Panc1 (cell line): Measurements from ENCODE around the gene ANK3. TPM values are rescaled to one million over a fixed set of nuclear protein-coding genes. Genes with fewer than 3 reads are reported as not detected.

Experiments used
- ATAC-seq: fragments of 200-7000 bp; cut with Tn5 transposase; 2 replicates; pipeline ENCODE4 v1.9.1; 2020; ENCODE audit warnings: mild to moderate bottlenecking, moderate library complexity
- BruUV-seq: library from RNA; stranded (reverse); fragments of 400-500 nt; replicated peaks from 2 replicates; lab custom pipeline; 2021; lab: Mats Ljungman, UMichigan
- CTCF ChIA-PET: fragments of 300-600 bp; sonication (Branson Sonifier 250); formaldehyde crosslinking; loops from one replicate; lab custom pipeline; 2022; ENCODE audit warnings: antibody characterized with exemption; lab: Charles Lee
- POLR2A ChIA-PET: fragments of 300-600 bp; sonication (Branson Sonifier 250); formaldehyde crosslinking; loops from one replicate; lab custom pipeline; 2022; ENCODE audit warnings: antibody characterized with exemption; lab: Charles Lee
- DNase-seq: peaks from one replicate; pipeline ENCODE4 v3.0.0-alpha.2; 2010; ENCODE audit warnings: low read depth, low spot score
- H3K27ac ChIP-seq: 2 replicates; pipeline ENCODE4 v1.5.1; 2011; ENCODE audit warnings: mild to moderate bottlenecking, low read length, inconsistent platforms
- H3K27me3 ChIP-seq: fragments of 200-500 bp; sonication (Bioruptor generic); 2 replicates; pipeline ENCODE4 v1.6.0; 2014; ENCODE audit warnings: low read length, inconsistent platforms; ENCODE audit not compliant: control insufficient read depth, insufficient read depth
- H3K36me3 ChIP-seq: fragments of 200-500 bp; sonication (Bioruptor generic); 2 replicates; pipeline ENCODE4 v1.5.1; 2014; ENCODE audit warnings: inconsistent platforms, mild to moderate bottlenecking, low read length, moderate library complexity; ENCODE audit not compliant: control insufficient read depth, insufficient read depth
- H3K4me1 ChIP-seq: 2 replicates; pipeline ENCODE4 v1.5.1; 2011; ENCODE audit warnings: inconsistent platforms, mild to moderate bottlenecking, low read length, moderate library complexity; ENCODE audit not compliant: control insufficient read depth, insufficient read depth
- H3K4me3 ChIP-seq, 2 experiments: 2 replicates each; pipeline ENCODE4 v1.5.1; 2011 to 2012; ENCODE audit warnings: low read depth in 2 of 2, low read length in 2 of 2, mild to moderate bottlenecking in 2 of 2, inconsistent platforms in 1 of 2, moderate library complexity in 1 of 2
- H3K9me3 ChIP-seq: fragments of 200-500 bp; sonication (Bioruptor generic); 2 replicates; pipeline ENCODE4 v1.5.1; 2014; ENCODE audit warnings: low read depth, mild to moderate bottlenecking, inconsistent platforms, low read length, moderate library complexity; ENCODE audit not compliant: control insufficient read depth, insufficient read depth
- POLR2AphosphoS5 ChIP-seq: IDR thresholded peaks from 2 replicates; pipeline ENCODE4 v1.6.1; 2012; ENCODE audit warnings: mild to moderate bottlenecking, low read depth, low read length, moderate library complexity
- SIN3A ChIP-seq: IDR thresholded peaks from 2 replicates; pipeline ENCODE4 v1.6.1; 2012; ENCODE audit warnings: low read depth, mild to moderate bottlenecking, low read length, moderate library complexity, borderline replicate concordance; ENCODE audit not compliant: insufficient read depth
- TCF7L2 ChIP-seq: IDR thresholded peaks from 2 replicates; pipeline ENCODE4 v1.6.1; 2011; ENCODE audit warnings: mild to moderate bottlenecking, low read depth, low read length, inconsistent platforms
- in situ Hi-C: cut with HindIII; loops from 2 replicates; pipeline ENCODE4 v1.10.0; 2016; ENCODE audit warnings: low sequenced_read_pairs, low pct_unique_long_range_greater_than_20kb
- intact Hi-C: fragments of 100-400 bp; cut with micrococcal nuclease; formaldehyde crosslinking; loops from one replicate; pipeline ENCODE4 v1.10.0; 2022; ENCODE audit not compliant: unreplicated experiment
- total RNA-seq: library from RNA; stranded (reverse); gene quantifications from one replicate; pipeline ENCODE4 v1.2.1, GENCODE V29; 2021; ENCODE audit not compliant: unreplicated experiment
- TF ChIP-seq, protein P1 (sequence below): fragments of 450-650 bp; IDR thresholded peaks from 2 replicates; pipeline ENCODE4 v1.5.1; 2017; ENCODE audit warnings: mild to moderate bottlenecking
- TF ChIP-seq, protein P2 (sequence below), 2 experiments: IDR thresholded peaks; 2 replicates each; pipeline ENCODE4 v1.6.1; 2011 to 2012; ENCODE audit warnings: low read depth in 2 of 2, control low read depth in 1 of 2, low read length in 1 of 2, mild to moderate bottlenecking in 1 of 2, moderate library complexity in 1 of 2; ENCODE audit not compliant: insufficient read depth in 1 of 2

ANK3 gene
- total RNA-seq, 1 experiment from 2014 or later: 2.5 TPM

DNA sequence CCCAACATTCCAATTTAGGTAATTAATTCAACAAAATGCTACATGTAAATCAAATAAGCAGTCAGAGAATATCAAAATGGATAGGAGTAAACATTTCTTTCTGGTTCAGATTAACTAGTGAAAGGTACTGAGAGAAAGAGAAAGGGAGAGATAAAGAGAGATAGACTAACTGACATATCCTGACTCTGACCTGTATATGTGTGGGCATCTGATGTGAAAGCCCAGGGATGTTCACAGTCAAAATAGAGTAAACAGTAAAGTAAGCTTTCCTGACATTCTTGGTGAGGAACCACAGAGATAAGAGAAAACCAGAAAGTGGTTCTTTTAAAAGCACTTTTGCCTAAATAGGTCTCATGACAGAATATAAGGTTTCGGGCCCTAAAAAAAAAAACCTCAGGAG is 37.5 kb upstream of the ANK3 start:
- no peak for ATAC-seq
- no peaks in the 10 kb centered on the region for H3K9me3 ChIP-seq
- H3K36me3 ChIP-seq: no peaks in the 10 kb centered on the region
- in situ Hi-C loops: no loop called here
- H3K4me1 ChIP-seq: no peaks in the 10 kb centered on the region
- BruUV-seq: no TSS peak
- intact Hi-C loops: no loop called here
- no peak overlapping the region for H3K4me3 ChIP-seq
- no peak for DNase-seq
- POLR2A ChIA-PET: no interaction called here
- H3K27me3 ChIP-seq: peaks cover 7% of the 10 kb centered on the region; the same call in 1 of the 2 replicates
- CTCF ChIA-PET: no interaction called here
- TF ChIP-seq, protein P1, sequence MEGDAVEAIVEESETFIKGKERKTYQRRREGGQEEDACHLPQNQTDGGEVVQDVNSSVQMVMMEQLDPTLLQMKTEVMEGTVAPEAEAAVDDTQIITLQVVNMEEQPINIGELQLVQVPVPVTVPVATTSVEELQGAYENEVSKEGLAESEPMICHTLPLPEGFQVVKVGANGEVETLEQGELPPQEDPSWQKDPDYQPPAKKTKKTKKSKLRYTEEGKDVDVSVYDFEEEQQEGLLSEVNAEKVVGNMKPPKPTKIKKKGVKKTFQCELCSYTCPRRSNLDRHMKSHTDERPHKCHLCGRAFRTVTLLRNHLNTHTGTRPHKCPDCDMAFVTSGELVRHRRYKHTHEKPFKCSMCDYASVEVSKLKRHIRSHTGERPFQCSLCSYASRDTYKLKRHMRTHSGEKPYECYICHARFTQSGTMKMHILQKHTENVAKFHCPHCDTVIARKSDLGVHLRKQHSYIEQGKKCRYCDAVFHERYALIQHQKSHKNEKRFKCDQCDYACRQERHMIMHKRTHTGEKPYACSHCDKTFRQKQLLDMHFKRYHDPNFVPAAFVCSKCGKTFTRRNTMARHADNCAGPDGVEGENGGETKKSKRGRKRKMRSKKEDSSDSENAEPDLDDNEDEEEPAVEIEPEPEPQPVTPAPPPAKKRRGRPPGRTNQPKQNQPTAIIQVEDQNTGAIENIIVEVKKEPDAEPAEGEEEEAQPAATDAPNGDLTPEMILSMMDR: no peak
- TF ChIP-seq, protein P2, sequence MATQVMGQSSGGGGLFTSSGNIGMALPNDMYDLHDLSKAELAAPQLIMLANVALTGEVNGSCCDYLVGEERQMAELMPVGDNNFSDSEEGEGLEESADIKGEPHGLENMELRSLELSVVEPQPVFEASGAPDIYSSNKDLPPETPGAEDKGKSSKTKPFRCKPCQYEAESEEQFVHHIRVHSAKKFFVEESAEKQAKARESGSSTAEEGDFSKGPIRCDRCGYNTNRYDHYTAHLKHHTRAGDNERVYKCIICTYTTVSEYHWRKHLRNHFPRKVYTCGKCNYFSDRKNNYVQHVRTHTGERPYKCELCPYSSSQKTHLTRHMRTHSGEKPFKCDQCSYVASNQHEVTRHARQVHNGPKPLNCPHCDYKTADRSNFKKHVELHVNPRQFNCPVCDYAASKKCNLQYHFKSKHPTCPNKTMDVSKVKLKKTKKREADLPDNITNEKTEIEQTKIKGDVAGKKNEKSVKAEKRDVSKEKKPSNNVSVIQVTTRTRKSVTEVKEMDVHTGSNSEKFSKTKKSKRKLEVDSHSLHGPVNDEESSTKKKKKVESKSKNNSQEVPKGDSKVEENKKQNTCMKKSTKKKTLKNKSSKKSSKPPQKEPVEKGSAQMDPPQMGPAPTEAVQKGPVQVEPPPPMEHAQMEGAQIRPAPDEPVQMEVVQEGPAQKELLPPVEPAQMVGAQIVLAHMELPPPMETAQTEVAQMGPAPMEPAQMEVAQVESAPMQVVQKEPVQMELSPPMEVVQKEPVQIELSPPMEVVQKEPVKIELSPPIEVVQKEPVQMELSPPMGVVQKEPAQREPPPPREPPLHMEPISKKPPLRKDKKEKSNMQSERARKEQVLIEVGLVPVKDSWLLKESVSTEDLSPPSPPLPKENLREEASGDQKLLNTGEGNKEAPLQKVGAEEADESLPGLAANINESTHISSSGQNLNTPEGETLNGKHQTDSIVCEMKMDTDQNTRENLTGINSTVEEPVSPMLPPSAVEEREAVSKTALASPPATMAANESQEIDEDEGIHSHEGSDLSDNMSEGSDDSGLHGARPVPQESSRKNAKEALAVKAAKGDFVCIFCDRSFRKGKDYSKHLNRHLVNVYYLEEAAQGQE (IDR thresholded peaks at IDR 0.05; ENCODE audit: insufficient read depth in 1 of 2, low read depth in 2 of 2, low read length in 1 of 2): no peak
- TF ChIP-seq SIN3A: no peak
- H3K27ac ChIP-seq: no peak overlapping the region

DNA sequence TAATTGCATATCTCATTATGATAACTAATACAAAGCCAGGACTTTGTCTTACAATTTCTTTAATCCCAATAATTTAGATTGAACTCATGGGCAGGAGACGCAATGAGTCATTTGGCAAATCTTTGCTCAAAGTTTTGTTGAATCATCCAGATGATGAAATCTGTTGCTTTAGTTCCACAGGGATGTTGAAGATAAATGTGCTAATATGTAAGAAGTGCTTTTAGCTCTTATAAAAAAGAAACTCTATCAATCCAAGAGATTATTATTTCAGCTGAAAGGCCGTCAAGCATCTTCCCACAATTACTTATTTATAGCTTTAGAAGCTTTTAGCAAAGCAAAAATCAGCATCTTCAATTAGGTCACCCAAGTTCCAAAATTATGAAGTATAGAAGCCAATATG is 36.8 kb upstream of the ANK3 start:
- intact Hi-C loops: no loop called here
- ChIA-PET CTCF (no interaction called here), POLR2A (no interaction called here)
- DNase-seq (no peak), ATAC-seq (no peak)
- Histone ChIP-seq H3K9me3 (no peaks in the 10 kb centered on the region), H3K27ac (no peak overlapping the region), H3K4me3 (no peak overlapping the region), H3K4me1 (no peaks in the 10 kb centered on the region), H3K27me3 (peaks cover 7% of the 10 kb centered on the region; the same call in 1 of the 2 replicates), H3K36me3 (no peaks in the 10 kb centered on the region)
- in situ Hi-C loops: no loop called here
- TF ChIP-seq SIN3A: no peak
- TF ChIP-seq, protein P1: no peak
- TF ChIP-seq, protein P2 (IDR thresholded peaks at IDR 0.05; ENCODE audit: insufficient read depth in 1 of 2, low read depth in 2 of 2, low read length in 1 of 2): no peak
- TF ChIP-seq TCF7L2: no peak
- TF ChIP-seq POLR2AphosphoS5: no peak
- BruUV-seq: no TSS peak
